BLaER1 treated with 17β-estradiol and CSF1 and Interleukin-3, amounts not matched to agents 10 nM and 100 nM (cell line): ENCODE measurements around the gene ADGRF3.
A peak's percentile ranks its signal among the peaks of the same experiment; 100 is the strongest.
"Not testable (repeated sequence)": the region's sequence is repeated elsewhere in the genome, so short reads cannot be mapped to it uniquely, and the experiment has no call there.

Experiments used
- H3K27ac ChIP-seq, 11 experiments: shearing (Covaris generic); formaldehyde crosslinking; 2 replicates each; pipeline ENCODE4 v1.8.1; 2022
- H3K27me3 ChIP-seq, 11 experiments: shearing (Covaris generic); formaldehyde crosslinking; 2 replicates each; pipeline ENCODE4 v1.8.1; 2022
- H3K36me3 ChIP-seq, 11 experiments: shearing (Covaris generic); formaldehyde crosslinking; 2 replicates each; pipeline ENCODE4 v1.8.1; 2022
- H3K4me1 ChIP-seq, 10 experiments: shearing (Covaris generic); formaldehyde crosslinking; 2 replicates each; pipeline ENCODE4 v1.8.1; 2022
- H3K4me2 ChIP-seq, 11 experiments: shearing (Covaris generic); formaldehyde crosslinking; 2 replicates each; pipeline ENCODE4 v1.8.1; 2022
- H3K4me3 ChIP-seq, 10 experiments: shearing (Covaris generic); formaldehyde crosslinking; 2 replicates each; pipeline ENCODE4 v1.8.1; 2022
- H3K9ac ChIP-seq, 11 experiments: shearing (Covaris generic); formaldehyde crosslinking; 2 replicates each; pipeline ENCODE4 v1.8.1; 2022
- H3K9me3 ChIP-seq, 11 experiments: shearing (Covaris generic); formaldehyde crosslinking; replicated peaks in 1 of 11; 2 replicates each; pipeline ENCODE4 v1.8.1; 2022
- H4K20me1 ChIP-seq, 11 experiments: shearing (Covaris generic); formaldehyde crosslinking; 2 replicates each; pipeline ENCODE4 v1.8.1; 2022
- Cebpa-rat ChIP-seq, 11 experiments: shearing (Covaris generic); IDR thresholded peaks; 2 replicates each; pipeline ENCODE4 v1.8.1; 2022

The ADGRF3 gene

DNA sequence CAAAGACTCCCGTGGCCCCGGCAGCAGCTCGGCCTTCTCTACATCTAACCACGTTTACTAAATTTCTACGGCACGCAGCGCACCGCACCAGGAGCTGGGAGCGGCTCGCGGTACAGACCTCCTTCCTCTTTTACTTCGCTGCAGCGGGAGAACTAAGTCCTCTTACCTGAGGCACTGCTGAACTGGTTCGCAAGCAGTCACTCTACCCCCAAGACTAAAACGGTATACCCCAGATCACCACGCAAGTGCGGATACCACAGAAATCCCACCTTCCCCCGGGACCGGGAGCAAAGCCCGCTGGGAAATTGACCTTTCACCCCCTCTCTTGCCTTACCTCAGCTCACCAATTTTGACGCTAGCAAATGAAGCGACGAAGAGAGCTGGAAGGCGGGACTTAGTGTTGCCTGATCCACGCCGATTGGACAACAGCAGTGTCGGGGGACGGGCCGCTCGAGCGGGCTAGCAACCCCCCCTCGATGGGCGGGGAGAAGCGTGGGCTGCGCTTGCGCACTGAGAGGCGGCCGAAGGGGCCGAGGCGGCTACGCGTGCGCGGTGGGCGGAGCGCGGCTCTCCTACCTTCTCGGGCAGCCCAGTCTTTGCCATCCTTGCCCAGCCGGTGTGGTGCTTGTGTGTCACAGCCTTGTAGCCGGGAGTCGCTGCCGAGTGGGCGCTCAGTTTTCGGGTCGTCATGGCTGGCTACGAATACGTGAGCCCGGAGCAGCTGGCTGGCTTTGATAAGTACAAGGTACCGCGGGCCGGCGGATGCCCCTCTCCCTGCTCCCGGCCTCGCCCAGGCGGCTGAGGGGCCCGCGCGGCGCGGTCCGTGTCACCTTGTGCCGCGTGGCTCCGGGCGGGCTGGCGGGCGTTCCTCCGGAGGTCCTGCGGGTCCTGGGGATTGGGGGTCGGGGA lies 790 bp downstream of the ADGRF3 start, which contains the start of gene SELENOI:
SELENOI (plus strand) TSS at position 599 of the 909 bp plus-strand sequence; CDS start at position 689, 90 bp downstream.
- Histone ChIP-seq H3K36me3 (peaks cover 0 to 21% (median 7%) of the 10 kb centered on the region in 11 experiments; a peak in 14 of 22 replicates), H3K9me3 (no peaks in the 10 kb centered on the region)
- no peak for TF ChIP-seq Cebpa-rat (IDR thresholded peaks at IDR 0.05)

GRCh38 chr2:26345283-26345544 lies 1.4 kb downstream of the ADGRF3 start:
- Histone ChIP-seq H3K4me1 (peaks cover 25 to 41% (median 38%) of the 10 kb centered on the region in 10 experiments), H3K36me3 (peaks cover 0 to 16% (median 2%) of the 10 kb centered on the region in 11 experiments; a peak in 11 of 22 replicates), H4K20me1 (peaks cover 12 to 40% (median 34%) of the 10 kb centered on the region in 11 experiments; a peak in 17 of 22 replicates), H3K9me3 (no peaks in the 10 kb centered on the region), H3K4me3 (peak overlapping the region; percentile 81 to 98 (median 94)), H3K9ac (peak overlapping the region; percentile 87 to 95 (median 91)), H3K27me3 (no peaks in the 10 kb centered on the region), H3K4me2 (peak overlapping the region; percentile 73 to 93 (median 87)), H3K27ac (peak overlapping the region; percentile 80 to 93 (median 86))
- no peak for TF ChIP-seq Cebpa-rat (IDR thresholded peaks at IDR 0.05)

More for the DNA sequence above, 790 bp downstream of the ADGRF3 start, which contains the start of gene SELENOI:
- peak within 1 kb of the TSS; percentile 86 to 96 (median 92) for H3K4me2 ChIP-seq
- H3K4me1 ChIP-seq, result peaks cover 25 to 43% (median 38%) of the 10 kb centered on the region in 10 experiments
- H3K9ac ChIP-seq, result peak within 1 kb of the TSS; percentile 87 to 95 (median 91)
- peak within 1 kb of the TSS; percentile 81 to 93 (median 89) for H3K27ac ChIP-seq
- no peaks in the 10 kb centered on the region for H3K27me3 ChIP-seq
- peak within 1 kb of the TSS; percentile 81 to 98 (median 94) for H3K4me3 ChIP-seq
- H4K20me1 ChIP-seq, result peaks cover 16 to 46% (median 39%) of the 10 kb centered on the region in 11 experiments; a peak in 18 of 22 replicates

- Histone ChIP-seq H3K27ac (peak overlapping the region; percentile 80 to 93 (median 86)), H3K36me3 (peaks cover 0 to 11% (median 0%) of the 10 kb centered on the region in 11 experiments; a peak in 4 of 22 replicates), H3K4me2 (peak overlapping the region; percentile 73 to 93 (median 87)), H3K4me3 (peak overlapping the region; percentile 81 to 98 (median 94)), H3K27me3 (no peaks in the 10 kb centered on the region), H3K4me1 (peaks cover 25 to 39% (median 36%) of the 10 kb centered on the region in 10 experiments), H3K9me3 (no peaks in the 10 kb centered on the region), H3K9ac (peak overlapping the region; percentile 87 to 95 (median 91)), H4K20me1 (peaks cover 9 to 36% (median 29%) of the 10 kb centered on the region in 11 experiments; a peak in 17 of 22 replicates)
- TF ChIP-seq Cebpa-rat (IDR thresholded peaks at IDR 0.05), result no peak
Measured at GRCh38 chr2:26344581-26345282, 1.9 kb downstream of the ADGRF3 start.

- H3K27me3 ChIP-seq, result no peaks in the 10 kb centered on the region
- H3K27ac ChIP-seq, result no peak overlapping the region
- H3K9me3 ChIP-seq, result no peaks in the 10 kb centered on the region
- H3K9ac ChIP-seq, result no peak overlapping the region
- H4K20me1 ChIP-seq, result no peaks in the 10 kb centered on the region
- TF ChIP-seq Cebpa-rat (IDR thresholded peaks at IDR 0.05), result no peak
- H3K4me2 ChIP-seq, result no peak overlapping the region
- no peak overlapping the region for H3K4me3 ChIP-seq
- peaks cover 10 to 13% (median 11%) of the 10 kb centered on the region in 10 experiments for H3K4me1 ChIP-seq
- no peaks in the 10 kb centered on the region for H3K36me3 ChIP-seq
Measured at GRCh38 chr2:26340831-26341230, 5.8 kb downstream of the ADGRF3 start.

DNA sequence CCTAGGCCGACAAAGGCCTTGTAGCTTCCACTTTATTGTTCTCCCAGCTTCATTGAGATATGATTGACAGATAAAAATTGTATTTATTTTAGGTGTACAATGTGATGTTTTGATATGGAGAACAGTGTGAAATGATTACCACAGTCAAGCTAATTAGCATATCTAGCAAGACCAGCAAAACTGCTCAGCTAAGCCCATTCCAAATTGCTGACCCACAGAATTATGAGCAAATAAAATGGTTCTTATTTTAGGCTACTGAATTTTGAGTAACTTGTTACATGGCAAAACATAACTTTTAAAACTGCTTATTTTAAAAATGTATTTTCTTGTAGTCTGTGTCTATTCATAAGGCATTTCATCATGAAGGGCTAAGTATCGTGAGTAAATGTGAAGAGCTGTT lies 9.3 kb downstream of the ADGRF3 start:
- Histone ChIP-seq H3K27ac (no peak overlapping the region), H3K36me3 (no peaks in the 10 kb centered on the region), H3K4me3 (no peak overlapping the region), H3K27me3 (no peaks in the 10 kb centered on the region), H3K4me2 (no peak overlapping the region), H3K9ac (no peak overlapping the region), H3K4me1 (no peaks in the 10 kb centered on the region), H4K20me1 (no peaks in the 10 kb centered on the region), H3K9me3 (no peaks in the 10 kb centered on the region)
- TF ChIP-seq Cebpa-rat (IDR thresholded peaks at IDR 0.05), result no peak

- H3K4me1 ChIP-seq, result no peaks in the 10 kb centered on the region
- no peaks in the 10 kb centered on the region for H3K36me3 ChIP-seq
- no peaks in the 10 kb centered on the region for H4K20me1 ChIP-seq
- no peak overlapping the region for H3K4me3 ChIP-seq
- no peaks in the 10 kb centered on the region for H3K9me3 ChIP-seq
- no peak for TF ChIP-seq Cebpa-rat (IDR thresholded peaks at IDR 0.05)
- no peaks in the 10 kb centered on the region for H3K27me3 ChIP-seq
- H3K27ac ChIP-seq, result no peak overlapping the region
- H3K9ac ChIP-seq, result no peak overlapping the region
- H3K4me2 ChIP-seq, result no peak overlapping the region
Measured at GRCh38 chr2:26336719-26337118, 9.9 kb downstream of the ADGRF3 start.

DNA sequence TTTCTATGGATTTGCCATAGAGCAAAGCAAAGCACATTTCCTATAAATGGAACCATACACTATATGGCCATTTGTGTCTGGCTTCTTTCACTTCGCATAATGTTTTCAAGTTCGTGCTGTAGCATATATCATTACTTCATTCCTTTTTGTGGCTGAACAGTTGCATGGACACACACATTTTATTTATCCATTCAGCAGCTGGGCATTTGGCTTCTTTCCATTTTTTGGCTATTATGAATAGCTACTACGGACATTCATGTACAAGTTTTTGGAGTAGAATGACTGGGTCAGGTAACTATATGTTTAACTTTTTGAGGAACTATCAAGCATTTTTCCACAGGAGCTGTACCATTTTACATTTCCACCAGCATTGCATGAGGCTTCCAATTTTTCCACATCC lies 11.4 kb downstream of the ADGRF3 start:
- TF ChIP-seq Cebpa-rat (IDR thresholded peaks at IDR 0.05), result no peak
- H3K4me1 ChIP-seq, result peaks cover 5 to 9% (median 6%) of the 10 kb centered on the region in 10 experiments
- H4K20me1 ChIP-seq, result no peaks in the 10 kb centered on the region; a peak in 1 of 22 replicates
- no peak overlapping the region for H3K4me2 ChIP-seq
- H3K27ac ChIP-seq, result no peak overlapping the region
- H3K4me3 ChIP-seq, result no peak overlapping the region
- no peak overlapping the region for H3K9ac ChIP-seq
- no peaks in the 10 kb centered on the region for H3K36me3 ChIP-seq
- H3K27me3 ChIP-seq, result no peaks in the 10 kb centered on the region
- H3K9me3 ChIP-seq, result no peaks in the 10 kb centered on the region

- TF ChIP-seq Cebpa-rat (IDR thresholded peaks at IDR 0.05), result no peak
- Histone ChIP-seq H3K27me3 (no peaks in the 10 kb centered on the region), H3K36me3 (no peaks in the 10 kb centered on the region), H3K27ac (no peak overlapping the region), H3K9ac (no peak overlapping the region), H3K4me2 (no peak overlapping the region), H3K4me3 (no peak overlapping the region), H3K4me1 (peaks cover 14 to 27% (median 25%) of the 10 kb centered on the region in 10 experiments), H4K20me1 (no peaks in the 10 kb centered on the region; a peak in 1 of 22 replicates), H3K9me3 (no peaks in the 10 kb centered on the region)
Measured at GRCh38 chr2:26333293-26333692, 13.3 kb downstream of the ADGRF3 start.

DNA sequence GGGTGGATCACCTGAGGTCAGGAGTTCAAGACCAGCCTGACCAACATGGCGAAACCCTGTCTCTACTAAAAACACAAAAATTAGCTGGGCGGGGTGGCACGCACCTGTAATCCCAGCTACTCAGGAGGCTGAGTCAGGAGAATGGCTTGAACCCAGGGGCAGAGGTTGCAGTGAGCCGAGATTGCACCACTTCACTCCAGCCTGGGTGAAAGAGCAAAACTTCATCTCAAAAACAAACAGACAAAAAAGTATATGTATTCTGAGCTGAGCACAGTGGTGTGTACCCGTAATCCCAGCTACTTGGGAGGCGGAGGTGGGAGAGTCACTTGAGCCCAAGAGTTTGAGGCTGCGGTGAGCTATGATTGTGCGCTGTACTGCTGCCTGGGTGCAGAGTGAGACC lies 15.3 kb downstream of the ADGRF3 start:
- H4K20me1 ChIP-seq, H3K4me2 ChIP-seq, H3K9ac ChIP-seq, H3K4me3 ChIP-seq, H3K27me3 ChIP-seq, H3K36me3 ChIP-seq, H3K27ac ChIP-seq, H3K9me3 ChIP-seq: not testable (repeated sequence)
- peaks cover 28 to 47% (median 43%) of the 10 kb centered on the region in 10 experiments for H3K4me1 ChIP-seq
